Umbilical cord (tissue), 2 donors: Measurements from ENCODE around the gene MAP3K4. TPM values are rescaled to one million over a fixed set of nuclear protein-coding genes. Genes with fewer than 3 reads are reported as not detected.
"Not testable (repeated sequence)": the region's sequence is repeated elsewhere in the genome, so short reads cannot be mapped to it uniquely, and the experiment has no call there.

Experiments
- DNase-seq: peaks from one replicate; pipeline ENCODE4 v3.0.0-alpha.2; 2015; ENCODE audit warnings: low spot score
- total RNA-seq: library from RNA; depleted of rRNA; stranded (reverse); fragments of >200 nt; gene quantifications from one replicate; pipeline ENCODE4 v1.2.3, GENCODE V29; 2014; ENCODE audit warnings: low replicate concordance; ENCODE audit not compliant: insufficient read depth

The MAP3K4 gene
- total RNA-seq, 1 donor from 2014 or later: 22.6 TPM

- no peak for DNase-seq
Measured at GRCh38 chr6:161116554-161116953, 125.0 kb downstream of the MAP3K4 start.

- DNase-seq: peak; percentile 9
Measured at GRCh38 chr6:161117308-161117707, 125.7 kb downstream of the MAP3K4 start.

- DNase-seq: no peak
Measured at GRCh38 chr6:161117942-161118341, 126.4 kb downstream of the MAP3K4 start.

GRCh38 chr6:161123319-161123718, 131.8 kb downstream of the MAP3K4 start:
- not testable (repeated sequence) for DNase-seq

GRCh38 chr6:161125591-161125990, 134.0 kb downstream of the MAP3K4 start:
- DNase-seq: peak; percentile 7

- DNase-seq: no peak
Measured at GRCh38 chr6:161127071-161127740, 135.6 kb downstream of the MAP3K4 start.

GRCh38 chr6:161128230-161128629, 136.7 kb downstream of the MAP3K4 start:
- DNase-seq: no peak

GRCh38 chr6:161128680-161129196, 137.2 kb downstream of the MAP3K4 start:
- no peak for DNase-seq

- DNase-seq: no peak
Measured at GRCh38 chr6:161130541-161130940, 139.0 kb downstream of the MAP3K4 start.

GRCh38 chr6:161130967-161131766, 139.6 kb downstream of the MAP3K4 start:
- DNase-seq: no peak

- DNase-seq: no peak
Measured at GRCh38 chr6:161132384-161132783, 140.8 kb downstream of the MAP3K4 start.

GRCh38 chr6:161133963-161134362, 142.4 kb downstream of the MAP3K4 start:
- DNase-seq: no peak

- DNase-seq: no peak
Measured at GRCh38 chr6:161134550-161135298, 143.2 kb downstream of the MAP3K4 start.

- no peak for DNase-seq
Measured at GRCh38 chr6:161135695-161136591, 144.4 kb downstream of the MAP3K4 start.

- no peak for DNase-seq
Measured at GRCh38 chr6:161136655-161137054, 145.1 kb downstream of the MAP3K4 start.

GRCh38 chr6:161137320-161137719, 145.8 kb downstream of the MAP3K4 start:
- DNase-seq: no peak

GRCh38 chr6:161137839-161138542, 146.4 kb downstream of the MAP3K4 start:
- DNase-seq: no peak

GRCh38 chr6:161138543-161139303, 147.2 kb downstream of the MAP3K4 start:
- no peak for DNase-seq

- no peak for DNase-seq
Measured at GRCh38 chr6:161139304-161139765, 147.8 kb downstream of the MAP3K4 start.
